Measurements from ENCODE around the gene PPEF1. TPM values are rescaled to one million over a fixed set of nuclear protein-coding genes. Genes with fewer than 3 reads are reported as not detected.

Gene PPEF1
- total and polyA plus RNA-seq, 12 donors = 0.29 to 3.6 (median 0.48) TPM; not detected in 4

GRCh38 chrX:18668071-18668835 is 39.2 kb upstream of the PPEF1 start:
- Histone ChIP-seq H3K27me3 (no peaks in the 10 kb centered on the region), H3K9me3 (replicated peaks in 1 of 3) (no peaks in the 10 kb centered on the region), H3K4me3 (no peak overlapping the region), H3K27ac (no peak overlapping the region), H3K36me3 (replicated peaks in 1 of 2) (no peaks in the 10 kb centered on the region), H3K4me1 (replicated peaks in 1 of 2) (no peaks in the 10 kb centered on the region)
- intact Hi-C loops (cut with DNase I) = no loop called here
- TF ChIP-seq CTCF (IDR thresholded peaks at IDR 0.05) (no peak), POLR2A (IDR thresholded peaks at IDR 0.05) (no peak)
- WGBS, 4 donors = 70 to 75% (median 73%) methylated on average over 12 to 15 of the region's 15 CpGs
- no peak for DNase-seq

GRCh38 chrX:18672008-18672407 is 35.4 kb upstream of the PPEF1 start, which contains the start of gene RS1:
TSS of gene RS1 (minus strand) at chrX:18672108. CDS start at chrX:18672068, 40 bp downstream.
- intact Hi-C loops (cut with DNase I) = loop anchor here in 1 of 2 donors (10.0 kb wide), 2 partner anchors 223 to 247 kb away; partner anchors contain the start of gene CDKL5
- WGBS, 4 donors = 77 to 91% (median 88%) methylated on average over 7 to 10 of the region's 10 CpGs
- no peak for DNase-seq
- H3K27ac ChIP-seq = no peak within 1 kb of the TSS
- no peak for TF ChIP-seq POLR2A (IDR thresholded peaks at IDR 0.05)
- TF ChIP-seq CTCF (IDR thresholded peaks at IDR 0.05) = no peak
- H3K4me3 ChIP-seq = no peak within 1 kb of the TSS
- no peaks in the 10 kb centered on the region for H3K9me3 ChIP-seq (replicated peaks in 1 of 3)
- no peaks in the 10 kb centered on the region for H3K4me1 ChIP-seq (replicated peaks in 1 of 2)
- no peaks in the 10 kb centered on the region for H3K27me3 ChIP-seq
- H3K36me3 ChIP-seq (replicated peaks in 1 of 2) = no peaks in the 10 kb centered on the region

GRCh38 chrX:18674417-18674787 is 33.0 kb upstream of the PPEF1 start:
- intact Hi-C loops (cut with DNase I) = loop anchor here in 1 of 2 donors (10.0 kb wide), 2 partner anchors 220 to 250 kb away; partner anchors contain the start of gene CDKL5
- Histone ChIP-seq H3K36me3 (replicated peaks in 1 of 2) (no peaks in the 10 kb centered on the region), H3K27ac (peak overlapping the region in 3 of 5 donors; percentile 49 to 63 (median 57)), H3K4me3 (peak overlapping the region in 2 of 4 donors; percentile 25 to 69), H3K4me1 (replicated peaks in 1 of 2) (no peaks in the 10 kb centered on the region), H3K27me3 (no peaks in the 10 kb centered on the region), H3K9me3 (replicated peaks in 1 of 3) (no peaks in the 10 kb centered on the region)
- no peak for TF ChIP-seq CTCF (IDR thresholded peaks at IDR 0.05)
- no peak for TF ChIP-seq POLR2A (IDR thresholded peaks at IDR 0.05)
- peak; percentile 17 to 56 (median 33) for DNase-seq
- 0 to 40% (median 14%) methylated on average over 18 to 19 of the region's 19 CpGs for WGBS, 4 donors

- WGBS, 4 donors = 0 to 26% (median 10%) methylated on average over 9 to 74 of the region's 74 CpGs
These were observed 32.4 kb upstream of the PPEF1 start for GRCh38 chrX:18674788-18675735.

More at GRCh38 chrX:18674788-18675735, 32.4 kb upstream of the PPEF1 start:
- Histone ChIP-seq H3K4me3 (peak overlapping the region in 3 of 4 donors; percentile 8 to 69 (median 32)), H3K4me1 (replicated peaks in 1 of 2) (no peaks in the 10 kb centered on the region), H3K27me3 (no peaks in the 10 kb centered on the region), H3K27ac (peak overlapping the region in 4 of 5 donors; percentile 46 to 85 (median 70)), H3K9me3 (replicated peaks in 1 of 3) (no peaks in the 10 kb centered on the region), H3K36me3 (replicated peaks in 1 of 2) (no peaks in the 10 kb centered on the region)
- peak; percentile 61 to 81 (median 69) for DNase-seq
- TF ChIP-seq POLR2A (IDR thresholded peaks at IDR 0.05) (peak in 1 of 2 donors; percentile 29), CTCF (IDR thresholded peaks at IDR 0.05) (no peak)
- intact Hi-C loops (cut with DNase I) = loop anchor here in 1 of 2 donors (10.0 kb wide), 2 partner anchors 220 to 250 kb away; partner anchors contain the start of gene CDKL5
